Small intestine (tissue), 7 donors: ENCODE data around the gene IFNA7. TPM values are rescaled to one million over a fixed set of nuclear protein-coding genes. Genes with fewer than 3 reads are reported as not detected.

Experiments
- DNase-seq, 2 donors: peaks; one replicate each; pipeline versions ENCODE4 v3.0.0 to v3.0.0-alpha.2; 2013
- FAIRE-seq: peaks from 2 replicates; lab custom pipeline; 2012; peaks lifted over from hg19 to GRCh38; lab: Jason Lieb, UNC
- H3K27ac ChIP-seq, 3 donors: one replicate each; pipeline ENCODE4 v1.5.1; 2013; ENCODE audit warnings: low read length in 2 of 3, mild to moderate bottlenecking in 2 of 3, control low read depth in 1 of 3, inconsistent platforms in 1 of 3, low read depth in 1 of 3, moderate library complexity in 1 of 3
- H3K27me3 ChIP-seq, 3 donors: one replicate each; pipeline ENCODE4 v1.6.1; 2013; ENCODE audit warnings: low read length in 3 of 3, inconsistent platforms in 1 of 3; ENCODE audit not compliant: control insufficient read depth in 3 of 3, insufficient read depth in 3 of 3
- H3K36me3 ChIP-seq, 3 donors: one replicate each; pipeline ENCODE4 v1.6.1; 2013; ENCODE audit warnings: low read length in 3 of 3, inconsistent platforms in 1 of 3, low read depth in 1 of 3, mild to moderate bottlenecking in 1 of 3, moderate library complexity in 1 of 3; ENCODE audit not compliant: control insufficient read depth in 3 of 3, insufficient read depth in 2 of 3
- H3K4me1 ChIP-seq, 3 donors: one replicate each; pipeline ENCODE4 v1.6.1; 2013; ENCODE audit warnings: low read length in 2 of 3, inconsistent platforms in 1 of 3, low read depth in 1 of 3, mild to moderate bottlenecking in 1 of 3, moderate library complexity in 1 of 3; ENCODE audit not compliant: control insufficient read depth in 3 of 3, insufficient read depth in 2 of 3
- H3K4me3 ChIP-seq, 3 donors: one replicate each; pipeline ENCODE4 v1.5.1; 2013; ENCODE audit warnings: low read length in 3 of 3, control low read depth in 1 of 3, inconsistent platforms in 1 of 3, low read depth in 1 of 3, mild to moderate bottlenecking in 1 of 3, moderate library complexity in 1 of 3
- H3K9me3 ChIP-seq, 2 donors: one replicate each; pipeline ENCODE4 v1.6.1; 2013; ENCODE audit warnings: low read depth in 1 of 2, low read length in 1 of 2; ENCODE audit not compliant: control insufficient read depth in 2 of 2, insufficient read depth in 1 of 2
- WGBS, 3 donors: extraction: QIAGEN DNeasy Blood & Tissue Kit; methylation state at CpG; one replicate each; pipeline ENCODE4 v1.1.7; 2013; 5-methylcytosine and 5-hydroxymethylcytosine counted together
- polyA plus RNA-seq, 4 donors: library from polyadenylated mRNA; stranded (reverse) in 3 of 4; unstranded in 1 of 4; fragments of 200-250 nt in 3 of 4; fragments of 120-200 nt in 1 of 4; gene quantifications; one replicate each; pipeline versions ENCODE4 v1.2.1 to v1.2.3, GENCODE V29; 2013
- donor health status: healthy with polysubstance abuse.
- donor health status: control.
- donor health status: control.
- donor health status: Bipolar disorder and iron deficiency.
- donor health status: healthy.

IFNA7 gene
- polyA plus RNA-seq, 4 donors = not detected

DNA sequence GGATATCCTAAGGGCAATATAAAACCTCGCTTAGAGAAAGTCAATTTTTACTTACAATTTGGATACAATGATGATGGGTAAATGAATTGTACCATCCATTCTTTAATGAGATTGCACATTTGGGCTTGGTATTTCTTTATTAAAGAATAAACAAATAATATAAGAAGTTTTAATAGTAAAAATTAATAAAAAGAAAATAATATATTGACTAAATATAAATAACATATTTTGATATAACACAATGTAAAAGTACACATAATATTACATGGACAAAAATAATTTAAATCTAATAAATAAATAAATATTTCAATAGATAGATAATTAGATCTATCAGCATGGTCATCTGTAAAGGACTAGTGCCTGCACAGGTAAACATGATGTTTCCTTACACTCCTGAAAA, 36.5 kb downstream of the IFNA7 start:
- DNase-seq = no peak
- WGBS, 3 donors = 78 to 96% (median 90%) methylated on average over 1 of the region's 1 CpG
- Histone ChIP-seq H3K27me3 (no peaks in the 10 kb centered on the region), H3K4me3 (no peak overlapping the region), H3K27ac (no peak overlapping the region), H3K36me3 (no peaks in the 10 kb centered on the region), H3K9me3 (no peaks in the 10 kb centered on the region), H3K4me1 (no peaks in the 10 kb centered on the region)
- peak; percentile 44 for FAIRE-seq

DNA sequence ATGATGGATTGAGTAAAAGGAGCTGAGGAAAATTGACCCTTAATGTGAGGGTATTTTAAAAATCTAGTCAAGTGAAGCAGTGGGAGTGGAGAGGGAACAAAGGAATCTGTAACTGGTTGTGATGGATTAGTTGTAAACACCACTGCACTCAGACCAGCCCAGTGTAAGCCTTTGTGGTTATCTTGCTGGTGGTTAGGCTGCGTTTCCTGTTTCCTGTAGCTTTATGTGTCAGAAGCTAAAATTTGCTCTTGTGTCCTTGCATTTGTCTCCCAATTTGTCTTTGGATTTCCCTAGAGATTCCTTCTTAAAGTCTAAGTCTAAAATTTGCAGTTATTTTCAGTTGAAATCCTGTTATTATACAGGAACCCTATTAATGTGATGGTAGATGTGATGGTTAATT, 41.8 kb downstream of the IFNA7 start:
- Histone ChIP-seq H3K27me3 (no peaks in the 10 kb centered on the region), H3K4me1 (no peaks in the 10 kb centered on the region), H3K9me3 (no peaks in the 10 kb centered on the region), H3K36me3 (no peaks in the 10 kb centered on the region), H3K27ac (no peak overlapping the region), H3K4me3 (no peak overlapping the region)
- WGBS, 3 donors = 5 to 13% (median 12%) methylated on average over 1 of the region's 1 CpG
- DNase-seq (peak in 1 of 2 donors; percentile 37), FAIRE-seq (no peak)

DNA sequence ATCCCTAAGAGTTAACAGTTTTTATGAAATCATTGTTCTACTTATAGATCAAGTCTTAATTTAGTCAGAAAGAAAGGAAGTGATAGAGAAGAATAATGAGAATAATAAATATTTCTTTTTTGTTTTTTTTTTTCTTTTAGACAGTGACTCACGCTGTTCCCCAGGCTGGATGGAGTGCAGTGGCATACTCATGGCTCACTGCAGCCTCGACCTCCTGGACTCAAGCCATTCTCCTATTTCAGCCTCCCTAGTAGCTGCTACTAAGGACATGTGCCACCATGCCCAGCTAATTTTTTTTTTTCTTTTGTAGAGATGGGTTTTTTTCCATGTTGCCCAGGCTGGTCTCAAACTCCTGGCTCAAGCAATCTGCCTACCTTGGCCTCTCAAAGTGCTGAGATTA, 46.5 kb downstream of the IFNA7 start:
- no peaks in the 10 kb centered on the region for H3K9me3 ChIP-seq
- no peak overlapping the region for H3K27ac ChIP-seq
- no peak overlapping the region for H3K4me3 ChIP-seq
- FAIRE-seq (no peak), DNase-seq (no peak)
- no peaks in the 10 kb centered on the region for H3K4me1 ChIP-seq
- no peaks in the 10 kb centered on the region for H3K27me3 ChIP-seq
- H3K36me3 ChIP-seq = no peaks in the 10 kb centered on the region
- WGBS, 3 donors = 63 to 73% (median 68%) methylated on average over 2 of the region's 2 CpGs

DNA sequence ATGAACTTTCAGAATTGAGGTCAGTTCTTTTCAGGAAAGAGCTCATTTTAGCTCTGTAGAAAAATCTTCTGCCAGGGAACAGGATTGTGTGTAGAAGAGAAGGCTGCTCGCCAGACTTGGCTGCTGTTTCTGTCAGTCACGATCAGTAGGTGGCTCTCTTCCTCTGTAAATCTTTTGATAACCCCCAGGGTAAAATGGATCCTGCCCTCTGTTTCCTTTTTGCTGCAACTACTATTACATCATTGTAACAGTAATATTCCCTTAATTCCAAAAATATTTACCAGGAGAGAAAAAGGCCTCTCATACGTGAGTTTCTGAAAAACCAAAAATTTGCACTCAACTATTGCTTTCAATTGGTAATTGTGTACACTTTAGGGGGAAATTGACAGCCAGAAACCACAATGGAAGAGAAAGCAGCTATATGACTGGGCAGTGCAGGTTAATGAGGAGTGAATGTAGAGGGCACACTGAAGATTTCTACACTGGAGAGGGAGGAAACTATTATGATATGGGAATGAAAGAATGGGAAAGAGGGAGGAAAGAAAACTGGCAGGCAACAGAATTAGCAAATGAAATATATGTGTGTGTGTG, 47.9 kb downstream of the IFNA7 start:
- no peak for FAIRE-seq
- Histone ChIP-seq H3K4me1 (no peaks in the 10 kb centered on the region), H3K27me3 (no peaks in the 10 kb centered on the region), H3K4me3 (no peak overlapping the region), H3K27ac (no peak overlapping the region), H3K9me3 (peaks cover 0 to 1% of the 10 kb centered on the region in 2 donors), H3K36me3 (no peaks in the 10 kb centered on the region)
- peak in 1 of 2 donors; percentile 13 for DNase-seq
- WGBS, 3 donors = 10 to 13% (median 13%) methylated on average over 3 of the region's 3 CpGs

DNA sequence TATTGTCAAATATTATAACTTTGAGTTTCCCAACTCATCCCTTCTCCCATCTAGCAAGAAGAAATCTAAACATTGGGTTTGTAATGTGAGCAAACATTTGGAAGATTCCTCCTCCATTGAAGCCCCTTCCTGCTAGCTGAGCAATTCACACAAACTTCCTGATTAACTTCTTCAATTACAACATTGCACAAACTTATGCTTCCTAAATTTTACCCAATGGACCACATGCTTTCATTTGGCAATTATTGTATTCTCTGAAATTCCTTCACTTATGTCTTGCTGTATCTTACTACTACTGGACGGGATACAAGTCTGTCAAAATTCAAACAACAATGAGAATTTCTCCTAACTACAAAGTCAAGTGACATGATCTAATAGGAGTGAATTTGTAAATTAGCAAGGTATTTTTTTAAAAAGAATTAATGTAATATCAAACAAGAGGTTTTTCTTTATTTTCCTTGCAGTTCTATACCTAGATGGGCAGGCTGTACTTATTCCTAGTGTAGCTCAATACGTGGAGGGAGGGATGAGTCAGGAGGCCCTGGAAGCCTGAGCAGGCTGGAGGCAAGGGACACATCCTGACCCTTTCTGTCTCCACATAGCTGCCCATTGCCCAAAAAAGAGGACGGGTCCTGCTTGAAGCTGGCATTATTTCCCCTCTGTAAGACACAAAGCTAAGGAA, 48.5 kb downstream of the IFNA7 start:
- FAIRE-seq = no peak
- 40 to 47% (median 41%) methylated on average over 3 of the region's 3 CpGs for WGBS, 3 donors
- Histone ChIP-seq H3K9me3 (peaks cover 0 to 1% of the 10 kb centered on the region in 2 donors), H3K4me3 (no peak overlapping the region), H3K36me3 (no peaks in the 10 kb centered on the region), H3K4me1 (no peaks in the 10 kb centered on the region), H3K27ac (no peak overlapping the region), H3K27me3 (no peaks in the 10 kb centered on the region)
- DNase-seq = no peak

Other genes starting within 250 kb of the IFNA7 start
- 1 to 10 TPM in 1 of 4 donors, under 1 TPM in 3; 0.22 to 2.9 (median 0.88) TPM for gene HACD4, start 170.6 kb downstream of the IFNA7 start, polyA plus RNA-seq
- not detected for gene IFNB1, start 124.3 kb downstream of the IFNA7 start, polyA plus RNA-seq
- under 1 TPM in 1 of 4 donors, not detected in 3; 0.03 TPM for gene IFNW1, start 60.4 kb downstream of the IFNA7 start, polyA plus RNA-seq
- not detected for gene IFNA21, start 35.5 kb downstream of the IFNA7 start, polyA plus RNA-seq
- gene IFNA4, start 14.6 kb downstream of the IFNA7 start, polyA plus RNA-seq = not detected
- gene IFNA10, start 4.9 kb upstream of the IFNA7 start, polyA plus RNA-seq = not detected
- gene IFNA16, start 15.1 kb upstream of the IFNA7 start, polyA plus RNA-seq = not detected
- not detected for gene IFNA17, start 26.0 kb upstream of the IFNA7 start, polyA plus RNA-seq
- not detected for gene IFNA14, start 37.8 kb upstream of the IFNA7 start, polyA plus RNA-seq
- gene IFNA5, start 103.1 kb upstream of the IFNA7 start, polyA plus RNA-seq = not detected
- gene KLHL9, start 133.2 kb upstream of the IFNA7 start, polyA plus RNA-seq = 10 to 100 TPM in 1 of 4 donors, 1 to 10 TPM in 3; 4.6 to 31.5 (median 7.5) TPM
- gene IFNA6, start 148.7 kb upstream of the IFNA7 start, polyA plus RNA-seq = not detected
- not detected for gene IFNA13, start 165.9 kb upstream of the IFNA7 start, polyA plus RNA-seq
- gene IFNA2, start 183.2 kb upstream of the IFNA7 start, polyA plus RNA-seq = not detected
- not detected for gene IFNA8, start 206.9 kb upstream of the IFNA7 start, polyA plus RNA-seq
- gene IFNA1, start 238.2 kb upstream of the IFNA7 start, polyA plus RNA-seq = not detected